Thyroid gland (tissue), 4 donors: ENCODE measurements around the gene OLFML2B. TPM values are rescaled to one million over a fixed set of nuclear protein-coding genes. Genes with fewer than 3 reads are reported as not detected.

Source experiments
- DNase-seq, 2 donors: peaks; one replicate each; pipeline ENCODE4 v3.0.0-alpha.2; 2019
- H3K27ac ChIP-seq, 3 donors: fragments of 200-600 bp; sonication (generic); 1 replicate in 2 of 3; 2 replicates in 1 of 3; pipeline ENCODE4 v1.5.1; 2016 to 2019; ENCODE audit warnings: mild to moderate bottlenecking in 1 of 3, moderate library complexity in 1 of 3
- H3K27me3 ChIP-seq: fragments of 200-600 bp; sonication (generic); one replicate; pipeline ENCODE4 v1.5.1; 2019
- H3K36me3 ChIP-seq, 2 donors: fragments of 200-600 bp; sonication (generic); one replicate each; pipeline ENCODE4 v1.5.1; 2016 to 2019
- H3K4me1 ChIP-seq, 2 donors: fragments of 200-600 bp; sonication (generic); one replicate each; pipeline ENCODE4 v1.5.1; 2017 to 2019
- H3K4me3 ChIP-seq, 3 donors: fragments of 200-600 bp; sonication (generic); replicated peaks in 1 of 3; 1 replicate in 2 of 3; 2 replicates in 1 of 3; pipeline ENCODE4 v1.5.1; 2016; ENCODE audit warnings: mild to moderate bottlenecking in 1 of 3
- H3K9me3 ChIP-seq: fragments of 200-600 bp; sonication (generic); one replicate; pipeline ENCODE4 v1.5.1; 2017
- POLR2A ChIP-seq, 2 donors: fragments of 450-650 bp; IDR thresholded peaks; one replicate each; pipeline ENCODE4 v1.6.1; 2017; ENCODE audit warnings: antibody characterized with exemption in 2 of 2, mild to moderate bottlenecking in 2 of 2, moderate library complexity in 1 of 2
- WGBS, 2 donors: methylation state at CpG; one replicate each; pipeline ENCODE4 v1.1.5; 2017; 5-methylcytosine and 5-hydroxymethylcytosine counted together
- intact Hi-C: fragments of 100-400 bp; cut with DNase I; formaldehyde crosslinking; loops from one replicate; pipeline ENCODE4 v1.15.1; 2023
- total RNA-seq, 4 donors: library from RNA; depleted of rRNA; stranded (reverse); fragments of >200 nt; gene quantifications; one replicate each; pipeline ENCODE4 v1.2.3, GENCODE V29; 2016
- TF ChIP-seq, protein P1 (sequence below), 6 experiments: fragments of 200-600 bp in 3 of 6; fragments of 450-650 bp in 3 of 6; sonication (generic) in 3 of 6; IDR thresholded peaks; one replicate each; pipeline ENCODE4 v1.5.1; 2016 to 2019; ENCODE audit warnings: antibody characterized with exemption in 6 of 6, mild to moderate bottlenecking in 2 of 6, inconsistent platforms in 1 of 6, moderate library complexity in 1 of 6

OLFML2B gene
- total RNA-seq, 4 donors from 2014 or later, result 8.0 to 18.4 (median 12.9) TPM

DNA sequence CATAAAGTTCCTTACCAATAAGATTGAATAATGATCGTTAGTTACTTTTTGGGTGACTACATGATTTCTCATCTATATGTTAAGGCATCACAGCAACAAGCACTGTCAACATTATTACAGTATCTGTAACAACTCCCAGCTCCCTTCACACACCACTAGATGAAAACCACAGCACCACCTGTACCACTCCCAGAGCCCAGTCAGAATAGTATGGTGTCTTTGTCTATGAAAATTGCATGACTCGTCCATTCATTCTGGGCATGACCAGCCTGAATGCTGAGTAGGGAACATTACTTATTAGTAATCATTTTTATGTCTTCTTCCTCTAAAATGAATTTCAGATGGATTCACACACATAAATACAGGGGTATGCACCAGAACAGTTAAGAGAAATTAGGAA, 7.0 kb downstream of the OLFML2B start:
- H3K27me3 ChIP-seq, result no peaks in the 10 kb centered on the region
- no peak overlapping the region for H3K4me3 ChIP-seq
- H3K27ac ChIP-seq, result no peak overlapping the region
- no peaks in the 10 kb centered on the region for H3K36me3 ChIP-seq
- H3K4me1 ChIP-seq, result peaks cover 0 to 12% of the 10 kb centered on the region in 2 donors
- intact Hi-C loops, result no loop called here
- no peaks in the 10 kb centered on the region for H3K9me3 ChIP-seq
- DNase-seq, result no peak
- TF ChIP-seq, protein P1, sequence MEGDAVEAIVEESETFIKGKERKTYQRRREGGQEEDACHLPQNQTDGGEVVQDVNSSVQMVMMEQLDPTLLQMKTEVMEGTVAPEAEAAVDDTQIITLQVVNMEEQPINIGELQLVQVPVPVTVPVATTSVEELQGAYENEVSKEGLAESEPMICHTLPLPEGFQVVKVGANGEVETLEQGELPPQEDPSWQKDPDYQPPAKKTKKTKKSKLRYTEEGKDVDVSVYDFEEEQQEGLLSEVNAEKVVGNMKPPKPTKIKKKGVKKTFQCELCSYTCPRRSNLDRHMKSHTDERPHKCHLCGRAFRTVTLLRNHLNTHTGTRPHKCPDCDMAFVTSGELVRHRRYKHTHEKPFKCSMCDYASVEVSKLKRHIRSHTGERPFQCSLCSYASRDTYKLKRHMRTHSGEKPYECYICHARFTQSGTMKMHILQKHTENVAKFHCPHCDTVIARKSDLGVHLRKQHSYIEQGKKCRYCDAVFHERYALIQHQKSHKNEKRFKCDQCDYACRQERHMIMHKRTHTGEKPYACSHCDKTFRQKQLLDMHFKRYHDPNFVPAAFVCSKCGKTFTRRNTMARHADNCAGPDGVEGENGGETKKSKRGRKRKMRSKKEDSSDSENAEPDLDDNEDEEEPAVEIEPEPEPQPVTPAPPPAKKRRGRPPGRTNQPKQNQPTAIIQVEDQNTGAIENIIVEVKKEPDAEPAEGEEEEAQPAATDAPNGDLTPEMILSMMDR (IDR thresholded peaks at IDR 0.05), result no peak
- no peak for TF ChIP-seq POLR2A (IDR thresholded peaks at IDR 0.05)
- 87% methylated on average over 2 of the region's 2 CpGs for WGBS, 2 donors

DNA sequence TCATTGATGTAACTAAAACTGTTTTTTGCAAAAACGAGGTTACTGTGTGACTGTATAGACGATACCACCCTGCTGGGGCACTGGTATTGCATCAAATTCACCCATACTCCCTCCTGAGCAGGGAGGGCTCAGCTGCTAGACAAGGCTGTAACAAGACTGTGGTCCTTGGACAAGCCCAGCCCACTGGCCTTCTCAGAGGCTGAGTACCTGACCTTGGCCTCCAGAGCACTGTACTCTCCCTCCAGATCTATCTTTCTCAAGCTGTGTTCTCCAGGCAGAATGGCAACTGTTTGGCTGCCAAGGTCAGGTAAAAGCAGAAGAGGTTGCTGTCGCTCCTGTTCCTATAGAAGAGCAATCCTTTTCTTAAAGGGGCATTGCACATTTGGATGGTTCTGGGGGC, 8.5 kb downstream of the OLFML2B start:
- Histone ChIP-seq H3K27me3 (no peaks in the 10 kb centered on the region), H3K4me1 (peaks cover 0 to 12% of the 10 kb centered on the region in 2 donors), H3K36me3 (no peaks in the 10 kb centered on the region), H3K27ac (no peak overlapping the region), H3K4me3 (no peak overlapping the region), H3K9me3 (no peaks in the 10 kb centered on the region)
- WGBS, 2 donors, result 67 to 69% methylated on average over 3 of the region's 3 CpGs
- no peak for TF ChIP-seq POLR2A (IDR thresholded peaks at IDR 0.05)
- TF ChIP-seq, protein P1 (IDR thresholded peaks at IDR 0.05), result no peak
- no peak for DNase-seq
- intact Hi-C loops, result no loop called here

DNA sequence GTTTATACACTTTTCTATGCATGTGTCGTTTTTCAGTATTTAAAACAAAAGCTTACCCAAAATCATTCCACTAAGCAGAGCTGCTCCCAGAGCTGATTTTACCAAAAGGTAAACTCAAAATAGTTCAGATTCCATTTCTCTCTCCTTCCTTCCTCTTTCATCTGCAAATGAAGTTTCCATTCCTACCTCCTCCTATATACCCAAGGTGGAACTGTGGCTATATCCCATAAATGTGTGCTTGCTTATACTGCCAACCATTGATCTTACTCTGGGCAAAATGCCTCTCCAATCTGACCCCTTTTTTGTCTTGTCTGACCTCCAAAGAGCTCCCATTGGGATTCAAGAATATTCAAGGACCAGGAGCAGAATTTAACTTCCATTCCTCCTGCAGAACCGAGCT, 9.5 kb downstream of the OLFML2B start:
- no peak overlapping the region for H3K27ac ChIP-seq
- H3K4me1 ChIP-seq, result peaks cover 0 to 5% of the 10 kb centered on the region in 2 donors
- no peak overlapping the region for H3K4me3 ChIP-seq
- WGBS, 2 donors, result 56 to 61% methylated on average over 2 of the region's 2 CpGs
- TF ChIP-seq, protein P1 (IDR thresholded peaks at IDR 0.05), result no peak
- TF ChIP-seq POLR2A (IDR thresholded peaks at IDR 0.05), result no peak
- no peaks in the 10 kb centered on the region for H3K27me3 ChIP-seq
- H3K36me3 ChIP-seq, result no peaks in the 10 kb centered on the region
- no peak for DNase-seq
- H3K9me3 ChIP-seq, result no peaks in the 10 kb centered on the region
- intact Hi-C loops, result no loop called here

DNA sequence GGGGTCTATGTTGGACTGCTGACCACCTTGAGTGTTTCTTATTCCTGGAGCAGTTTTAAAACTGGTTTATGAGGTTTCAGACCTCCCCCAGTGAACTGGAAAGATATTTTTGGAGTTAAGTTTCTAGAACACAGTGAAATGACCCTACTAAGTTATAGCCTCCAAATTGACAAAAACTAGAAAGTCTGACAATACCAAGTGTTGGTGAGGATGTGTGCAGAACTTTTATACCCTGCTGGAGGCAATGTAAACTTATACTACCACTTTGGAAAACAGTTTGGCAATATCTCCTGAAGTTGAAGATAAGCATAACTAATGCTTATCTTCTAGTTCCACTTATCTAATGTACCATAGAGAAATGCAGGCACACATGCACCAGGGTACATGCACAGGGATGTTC, 10.4 kb downstream of the OLFML2B start:
- Histone ChIP-seq H3K27me3 (no peaks in the 10 kb centered on the region), H3K36me3 (no peaks in the 10 kb centered on the region), H3K4me1 (no peaks in the 10 kb centered on the region), H3K27ac (no peak overlapping the region), H3K9me3 (no peaks in the 10 kb centered on the region), H3K4me3 (no peak overlapping the region)
- DNase-seq, result no peak
- TF ChIP-seq, protein P1 (IDR thresholded peaks at IDR 0.05), result no peak
- TF ChIP-seq POLR2A (IDR thresholded peaks at IDR 0.05), result no peak
- intact Hi-C loops, result no loop called here

DNA sequence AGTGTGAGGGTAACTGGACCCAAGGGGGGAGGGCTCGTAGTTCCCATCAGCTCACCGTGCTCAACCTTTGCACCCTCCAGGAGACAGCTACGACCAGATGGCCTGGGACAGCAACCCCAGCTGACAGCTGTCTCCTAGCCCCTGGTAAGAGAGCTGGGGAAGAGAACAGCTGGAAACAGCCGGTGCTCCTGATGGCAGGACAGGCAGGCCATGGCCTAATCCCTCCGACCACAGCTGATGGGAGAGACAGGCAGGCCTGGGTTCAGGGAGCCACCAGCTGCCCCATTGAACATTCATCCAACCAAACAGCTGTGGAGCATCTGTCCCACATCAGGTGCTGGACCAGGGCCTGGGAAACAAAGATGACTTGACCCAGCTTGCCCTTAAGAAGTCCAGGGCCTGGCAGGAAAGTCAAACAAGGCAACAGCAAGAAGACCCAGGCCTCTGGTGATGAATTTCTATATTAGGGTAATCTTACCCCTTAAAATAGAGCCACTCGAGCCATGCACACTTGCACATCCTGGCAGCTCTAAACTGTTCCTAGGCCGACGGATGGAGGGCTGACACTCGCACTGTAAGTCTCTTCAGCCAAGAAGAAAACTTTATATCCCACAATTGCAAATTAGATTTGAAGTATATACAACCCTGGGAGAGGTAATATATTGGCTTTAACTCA, 12.2 kb downstream of the OLFML2B start:
- Histone ChIP-seq H3K36me3 (no peaks in the 10 kb centered on the region), H3K4me3 (no peak overlapping the region), H3K9me3 (no peaks in the 10 kb centered on the region), H3K4me1 (no peaks in the 10 kb centered on the region), H3K27me3 (no peaks in the 10 kb centered on the region), H3K27ac (no peak overlapping the region)
- no peak for DNase-seq
- 78 to 84% methylated on average over 4 to 9 of the region's 9 CpGs for WGBS, 2 donors
- intact Hi-C loops, result no loop called here
- TF ChIP-seq POLR2A (IDR thresholded peaks at IDR 0.05), result no peak
- TF ChIP-seq, protein P1 (IDR thresholded peaks at IDR 0.05), result no peak
